IPS DF 6.9 (cell line): ENCODE data around the gene SLC22A23.

Experiments used
- DNase-seq: peaks from one replicate; pipeline ENCODE4 v3.0.0-alpha.2; 2013; ENCODE audit warnings: low read depth, low spot score
- H3K27ac ChIP-seq: one replicate; pipeline ENCODE4 v1.5.1; 2013; ENCODE audit warnings: low read length, control low read depth
- H3K27me3 ChIP-seq: 2 replicates; pipeline ENCODE4 v1.6.1; 2013; ENCODE audit warnings: mild to moderate bottlenecking, low read length; ENCODE audit not compliant: control insufficient read depth, insufficient read depth
- H3K36me3 ChIP-seq: 2 replicates; pipeline ENCODE4 v1.6.1; 2013; ENCODE audit warnings: low read length; ENCODE audit not compliant: control insufficient read depth, insufficient read depth
- H3K4me1 ChIP-seq: 2 replicates; pipeline ENCODE4 v1.6.1; 2013; ENCODE audit warnings: low read length; ENCODE audit not compliant: control insufficient read depth, insufficient read depth
- H3K4me3 ChIP-seq: 2 replicates; pipeline ENCODE4 v1.5.1; 2013; ENCODE audit warnings: mild to moderate bottlenecking, low read length
- H3K9me3 ChIP-seq: 2 replicates; pipeline ENCODE4 v1.6.1; 2013; ENCODE audit warnings: low read length, inconsistent platforms; ENCODE audit not compliant: control insufficient read depth, insufficient read depth
- WGBS: extraction: QIAGEN DNeasy Blood & Tissue Kit; methylation state at CpG from one replicate; pipeline ENCODE4 v1.1.7; 2013; ENCODE audit warnings: mixed read lengths, missing lambda C conversion rate; ENCODE audit not compliant: insufficient read length, insufficient coverage; 5-methylcytosine and 5-hydroxymethylcytosine counted together

The SLC22A23 gene

DNA sequence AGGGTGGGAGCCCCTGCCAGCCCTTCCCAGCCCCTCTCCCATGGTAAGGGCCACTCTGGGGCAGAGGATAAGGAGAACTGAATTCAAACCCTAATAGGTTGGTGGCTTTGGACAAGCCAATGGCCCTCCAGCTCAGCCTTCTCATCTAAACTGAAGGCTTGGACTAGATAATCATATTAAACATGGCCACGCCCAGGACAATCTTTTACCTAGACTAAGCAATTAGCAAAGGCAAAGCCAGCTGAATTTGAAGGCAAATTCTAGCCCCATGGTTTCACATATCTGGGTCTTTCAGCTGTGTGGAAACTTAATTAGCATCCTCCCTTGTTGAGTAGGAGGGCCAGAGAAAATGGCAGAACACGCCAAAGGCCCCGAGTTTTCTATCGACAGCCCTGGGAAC lies 10.7 kb downstream of the SLC22A23 start:
- H3K4me1 ChIP-seq = peaks cover 2% of the 10 kb centered on the region
- H3K4me3 ChIP-seq = no peak overlapping the region
- no peaks in the 10 kb centered on the region for H3K9me3 ChIP-seq
- no peaks in the 10 kb centered on the region for H3K36me3 ChIP-seq
- no peaks in the 10 kb centered on the region for H3K27me3 ChIP-seq
- H3K27ac ChIP-seq = no peak overlapping the region
- no peak for DNase-seq
- no CpG with 5 or more reads among the region's 4 CpGs for WGBS

DNA sequence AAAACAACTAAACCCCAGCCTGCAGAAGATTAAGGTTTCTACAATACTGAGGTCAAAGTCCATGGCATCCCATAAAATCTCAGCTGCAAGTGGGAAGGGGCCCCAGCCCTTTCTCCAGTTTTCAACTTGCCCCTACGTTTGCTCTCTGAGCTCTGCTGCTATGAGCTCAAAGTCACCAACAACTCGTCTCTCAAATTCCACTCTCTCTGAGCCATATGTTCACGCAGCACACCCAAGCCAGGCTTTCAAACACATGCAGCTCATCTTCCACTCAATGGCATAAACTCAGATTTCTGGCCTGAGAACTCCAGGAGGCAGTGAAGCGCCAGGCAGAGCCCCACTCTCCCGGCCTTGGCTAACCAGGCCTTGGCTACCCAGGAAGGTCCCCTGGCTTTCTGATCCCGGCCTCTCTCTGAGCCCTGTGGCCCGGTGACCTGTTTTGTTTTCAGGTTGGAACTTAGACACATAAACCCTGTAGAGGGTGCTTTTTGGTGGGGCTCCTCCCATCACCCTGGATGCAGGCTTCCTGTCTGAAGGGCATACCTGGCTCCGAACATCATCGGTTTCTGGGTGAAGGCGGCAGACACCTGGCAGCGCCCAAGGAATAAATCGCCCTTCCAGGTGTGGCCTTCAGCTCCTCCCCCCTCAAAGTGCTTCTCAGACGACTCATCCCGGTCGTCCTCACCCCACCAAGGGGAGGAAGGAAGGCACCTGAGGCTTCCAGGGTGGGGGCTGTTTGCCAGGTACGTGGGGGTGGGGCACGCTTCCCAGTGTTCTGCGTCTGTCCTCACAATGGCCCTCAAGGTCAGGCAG lies 12.4 kb downstream of the SLC22A23 start:
- Histone ChIP-seq H3K27ac (no peak overlapping the region), H3K36me3 (no peaks in the 10 kb centered on the region), H3K4me1 (peaks cover 2% of the 10 kb centered on the region), H3K27me3 (no peaks in the 10 kb centered on the region), H3K9me3 (no peaks in the 10 kb centered on the region), H3K4me3 (no peak overlapping the region)
- WGBS = no CpG with 5 or more reads among the region's 18 CpGs
- no peak for DNase-seq

DNA sequence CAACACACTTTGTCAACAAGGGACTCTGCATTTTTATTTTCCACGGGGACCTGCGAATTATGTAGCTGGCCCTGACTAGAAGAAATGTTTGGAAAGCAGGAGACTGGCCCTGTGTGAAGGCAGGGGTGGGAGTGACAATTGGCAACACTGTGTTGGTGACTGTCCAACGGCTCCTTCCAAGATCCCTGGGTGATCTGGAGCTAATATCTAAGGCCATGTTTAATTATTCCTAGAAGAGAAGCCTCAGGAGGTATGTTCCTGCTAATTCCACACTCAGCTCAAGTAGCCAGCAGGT lies 13.7 kb downstream of the SLC22A23 start:
- Histone ChIP-seq H3K4me1 (peaks cover 2% of the 10 kb centered on the region), H3K27ac (no peak overlapping the region), H3K9me3 (no peaks in the 10 kb centered on the region), H3K27me3 (no peaks in the 10 kb centered on the region), H3K36me3 (no peaks in the 10 kb centered on the region), H3K4me3 (no peak overlapping the region)
- no peak for DNase-seq
- WGBS = no CpG with 5 or more reads among the region's 3 CpGs

DNA sequence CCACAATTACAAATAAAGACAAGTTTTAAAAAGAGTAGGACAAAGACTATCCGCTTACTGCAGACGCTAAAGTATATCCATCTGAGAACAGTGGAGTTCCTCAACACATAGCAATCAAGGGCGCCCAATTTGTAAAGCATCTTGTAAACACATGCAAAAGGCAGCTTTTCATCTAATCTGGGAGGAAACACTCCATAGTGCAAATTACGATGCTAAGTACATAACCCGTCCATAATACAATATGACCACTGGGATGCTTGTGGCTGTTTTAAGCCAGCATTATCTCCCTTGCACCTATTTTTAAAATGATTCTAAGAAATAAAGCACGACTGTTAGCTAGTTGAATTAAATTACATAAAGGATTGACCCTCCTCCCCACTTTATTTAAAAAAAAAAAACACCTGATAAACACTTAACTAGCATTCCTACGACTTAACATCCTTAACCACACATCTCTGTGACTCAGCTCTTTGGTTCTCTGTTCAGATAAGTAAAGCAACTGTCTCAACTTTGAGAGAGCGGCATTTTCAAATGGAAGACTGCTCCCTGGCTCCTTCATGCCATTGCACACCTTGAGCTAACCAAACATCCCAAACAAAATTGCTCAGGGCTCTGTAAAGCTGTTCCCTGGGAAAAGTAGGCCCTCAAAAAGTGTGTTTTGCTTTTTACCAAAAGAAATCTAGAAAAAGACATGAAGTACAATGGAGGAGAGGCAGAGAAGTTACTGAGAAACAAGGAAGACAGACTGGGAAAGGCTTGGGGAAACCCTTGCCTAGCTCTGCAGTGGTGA lies 14.2 kb downstream of the SLC22A23 start:
- DNase-seq = no peak
- no peaks in the 10 kb centered on the region for H3K36me3 ChIP-seq
- no peaks in the 10 kb centered on the region for H3K9me3 ChIP-seq
- peaks cover 2% of the 10 kb centered on the region for H3K4me1 ChIP-seq
- 100% methylated on average over 1 of the region's 8 CpGs for WGBS
- H3K27me3 ChIP-seq = no peaks in the 10 kb centered on the region
- H3K27ac ChIP-seq = no peak overlapping the region
- no peak overlapping the region for H3K4me3 ChIP-seq

DNA sequence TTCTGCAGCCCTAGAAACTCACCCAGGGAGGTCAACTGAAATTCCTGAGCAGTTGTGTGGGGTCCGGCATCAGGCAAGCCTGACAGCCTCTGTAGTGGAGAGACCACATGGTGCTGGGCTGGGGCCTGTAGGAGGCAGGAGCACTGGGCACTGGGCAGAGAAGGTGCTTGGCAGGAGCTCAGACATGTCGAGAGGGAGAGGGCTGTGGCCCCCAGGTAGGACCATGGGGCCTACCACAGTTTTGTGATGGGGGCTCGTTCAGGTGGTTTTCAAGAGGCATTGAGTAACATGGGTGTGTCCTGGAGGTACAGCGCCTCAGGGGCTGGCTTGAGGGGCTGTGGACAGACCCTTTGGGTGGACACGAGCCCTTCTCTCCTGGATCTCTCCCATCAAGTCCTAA lies 15.9 kb downstream of the SLC22A23 start:
- WGBS = no CpG with 5 or more reads among the region's 5 CpGs
- Histone ChIP-seq H3K27me3 (no peaks in the 10 kb centered on the region), H3K9me3 (no peaks in the 10 kb centered on the region), H3K27ac (no peak overlapping the region), H3K4me1 (peaks cover 2% of the 10 kb centered on the region), H3K36me3 (no peaks in the 10 kb centered on the region), H3K4me3 (no peak overlapping the region)
- no peak for DNase-seq

DNA sequence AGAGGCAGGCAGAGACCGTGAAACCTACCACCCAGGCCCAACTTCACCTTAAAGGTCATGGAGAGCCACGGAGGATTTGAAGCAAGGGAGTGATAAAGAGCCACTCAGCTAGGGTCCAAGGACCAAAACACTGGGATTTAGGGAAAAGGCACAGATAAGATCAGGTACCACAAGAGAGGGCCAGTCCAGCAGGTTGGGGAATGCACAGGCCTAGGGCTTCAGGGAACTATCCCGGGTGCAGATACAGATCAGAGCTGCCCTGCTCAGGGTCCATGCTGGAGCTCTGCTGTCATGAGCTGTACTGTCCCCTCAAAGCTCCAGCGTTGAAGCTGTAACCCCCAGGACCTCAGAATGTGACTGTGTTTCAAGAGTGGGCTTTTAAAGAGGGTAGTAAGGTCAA lies 16.9 kb downstream of the SLC22A23 start:
- H3K36me3 ChIP-seq = no peaks in the 10 kb centered on the region
- no peaks in the 10 kb centered on the region for H3K27me3 ChIP-seq
- H3K4me1 ChIP-seq = peaks cover 2% of the 10 kb centered on the region
- no peaks in the 10 kb centered on the region for H3K9me3 ChIP-seq
- H3K27ac ChIP-seq = no peak overlapping the region
- WGBS = no CpG with 5 or more reads among the region's 4 CpGs
- H3K4me3 ChIP-seq = no peak overlapping the region
- DNase-seq = no peak

DNA sequence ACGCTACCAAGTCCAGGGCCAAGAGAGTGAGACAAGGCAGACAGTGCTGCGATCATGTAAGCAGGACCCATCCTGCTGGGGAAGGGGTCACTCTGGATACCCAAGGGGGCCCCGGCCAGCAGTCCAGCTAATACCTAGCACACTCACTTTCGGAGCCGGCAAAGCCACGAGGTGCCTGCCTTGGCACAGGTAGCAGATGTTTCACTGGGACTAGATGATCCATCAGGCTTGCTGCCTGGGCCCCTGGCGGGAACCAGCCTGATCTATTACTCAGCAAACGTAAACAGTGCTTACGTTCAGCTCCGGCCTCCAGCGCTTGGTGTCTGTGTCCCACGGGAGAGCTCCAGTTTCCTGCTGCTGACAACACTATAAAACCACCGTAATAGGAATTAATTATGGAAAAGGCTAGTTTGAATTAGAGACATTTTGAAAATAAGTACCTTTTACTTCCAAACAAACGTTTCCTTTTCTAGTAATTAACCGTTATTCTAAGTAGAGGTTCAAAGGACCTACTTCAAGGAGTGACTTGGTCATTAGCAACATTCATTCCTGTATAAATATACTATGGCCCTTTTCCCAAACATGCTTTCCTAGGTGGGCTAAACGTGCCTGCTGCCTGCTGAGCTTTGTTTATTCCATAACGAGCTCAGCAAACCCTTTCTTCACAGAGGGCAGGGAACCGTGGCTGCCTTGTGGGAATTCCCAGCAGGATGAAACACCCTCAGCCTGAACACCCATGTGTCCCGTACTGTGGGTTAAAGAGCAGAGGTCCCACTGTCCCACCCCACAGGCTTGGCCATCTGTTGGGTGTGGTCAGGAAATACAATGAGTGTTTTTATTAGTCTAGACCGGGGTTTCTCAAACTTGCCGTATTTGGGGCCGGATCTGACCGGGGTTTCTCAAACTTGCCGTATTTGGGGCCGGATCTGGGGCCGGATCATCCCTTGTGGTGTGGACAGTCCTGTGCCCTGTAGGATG lies 18.4 kb downstream of the SLC22A23 start:
- no peaks in the 10 kb centered on the region for H3K27me3 ChIP-seq
- no CpG with 5 or more reads among the region's 26 CpGs for WGBS
- no peak for DNase-seq

DNA sequence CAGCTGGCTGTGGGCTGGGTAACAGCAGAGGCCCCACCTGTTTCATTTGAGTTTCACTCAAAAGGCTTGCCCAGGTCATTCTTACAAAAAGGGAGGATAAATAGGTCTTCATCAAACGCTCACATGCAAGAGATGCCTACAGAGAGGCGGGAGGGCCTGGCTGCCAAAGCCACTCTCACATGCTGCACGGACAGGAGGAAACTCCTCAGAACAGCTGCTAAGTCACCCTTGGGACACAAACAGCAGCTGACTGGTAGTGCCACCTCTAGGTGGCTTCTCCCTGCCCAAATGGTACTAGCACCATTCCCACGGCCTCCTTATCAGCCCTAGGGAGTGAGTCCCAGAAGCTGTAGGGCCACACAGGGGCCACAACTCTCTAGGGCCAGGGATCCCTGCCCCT lies 23.8 kb downstream of the SLC22A23 start:
- peaks cover 6% of the 10 kb centered on the region; the same call in 1 of the 2 replicates for H3K4me1 ChIP-seq
- DNase-seq = no peak
- H3K36me3 ChIP-seq = no peaks in the 10 kb centered on the region
- no peak overlapping the region for H3K27ac ChIP-seq
- H3K4me3 ChIP-seq = no peak overlapping the region
- no peaks in the 10 kb centered on the region for H3K9me3 ChIP-seq
- H3K27me3 ChIP-seq = no peaks in the 10 kb centered on the region
- no CpG with 5 or more reads among the region's 4 CpGs for WGBS

More for the DNA sequence above, 18.4 kb downstream of the SLC22A23 start:
- Histone ChIP-seq H3K9me3 (no peaks in the 10 kb centered on the region), H3K4me1 (no peaks in the 10 kb centered on the region), H3K4me3 (no peak overlapping the region), H3K36me3 (no peaks in the 10 kb centered on the region), H3K27ac (no peak overlapping the region)

DNA sequence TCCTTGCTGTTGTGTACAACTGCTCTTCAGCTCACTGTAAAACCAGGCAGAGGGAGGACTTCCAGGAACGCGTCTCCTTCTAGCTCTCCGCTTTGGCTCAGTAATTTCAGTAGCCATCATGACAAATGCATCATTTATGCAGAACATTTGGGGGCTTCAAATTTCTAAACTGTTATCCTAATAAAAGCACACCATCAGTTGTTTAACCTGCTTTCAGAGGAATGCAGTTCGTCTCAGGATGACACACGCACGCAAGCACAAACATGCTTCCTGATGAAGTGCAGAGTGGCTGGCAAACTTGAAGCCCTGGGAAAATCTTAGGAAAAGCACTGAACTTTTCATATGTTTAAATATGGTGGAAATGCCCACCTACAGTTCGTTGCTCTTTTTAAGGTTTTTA lies 24.4 kb downstream of the SLC22A23 start:
- H3K36me3 ChIP-seq = no peaks in the 10 kb centered on the region
- H3K27me3 ChIP-seq = no peaks in the 10 kb centered on the region
- no peak overlapping the region for H3K4me3 ChIP-seq
- H3K9me3 ChIP-seq = no peaks in the 10 kb centered on the region
- no peak overlapping the region for H3K27ac ChIP-seq
- no CpG with 5 or more reads among the region's 7 CpGs for WGBS
- peaks cover 6% of the 10 kb centered on the region; the same call in 1 of the 2 replicates for H3K4me1 ChIP-seq
- no peak for DNase-seq

DNA sequence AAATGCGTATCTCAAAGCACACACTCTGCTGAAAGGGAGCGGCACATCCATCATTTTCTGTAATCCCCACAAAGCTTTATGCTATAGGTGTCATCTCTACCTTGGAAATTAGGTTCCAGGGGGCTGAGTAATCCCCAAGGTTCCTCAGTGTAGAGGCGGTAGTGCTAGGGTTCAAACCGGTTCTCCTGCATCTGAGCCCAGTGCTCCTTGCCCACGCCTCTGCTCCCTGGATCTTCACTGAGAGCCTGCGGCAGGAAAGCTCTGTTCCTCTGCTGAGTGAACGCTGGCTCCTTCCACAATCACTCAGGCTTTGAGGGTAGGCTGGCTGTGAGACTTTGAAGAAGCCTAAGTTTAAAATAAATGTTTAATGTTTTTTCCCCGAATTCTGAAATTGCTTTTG lies 24.9 kb downstream of the SLC22A23 start:
- no peak for DNase-seq
- H3K4me3 ChIP-seq = no peak overlapping the region
- H3K4me1 ChIP-seq = peaks cover 7% of the 10 kb centered on the region; the same call in 1 of the 2 replicates
- no peak overlapping the region for H3K27ac ChIP-seq
- H3K36me3 ChIP-seq = no peaks in the 10 kb centered on the region
- no peaks in the 10 kb centered on the region for H3K27me3 ChIP-seq
- no CpG with 5 or more reads among the region's 8 CpGs for WGBS
- no peaks in the 10 kb centered on the region for H3K9me3 ChIP-seq
